Heart right ventricle (tissue), 16 donors: ENCODE measurements around the gene ASB5. TPM values are rescaled to one million over a fixed set of nuclear protein-coding genes. Genes with fewer than 3 reads are reported as not detected.

Experiments used
- ATAC-seq, 8 donors: fragments of 200-7000 bp; cut with Tn5 transposase; one replicate each; pipeline ENCODE4 v1.9.1; 2020; ENCODE audit warnings: mild to moderate bottlenecking in 8 of 8, moderate library complexity in 8 of 8, moderate number of reproducible peaks in 1 of 8
- DNase-seq, 2 donors: peaks; one replicate each; pipeline ENCODE4 v3.0.0-alpha.2; 2020
- H3K27ac ChIP-seq, 10 donors: fragments of 200-600 bp; sonication (generic) in 2 of 10; one replicate each; pipeline versions ENCODE4 v1.5.0 to v1.8.0; 2020 to 2022; ENCODE audit warnings: mild to moderate bottlenecking in 3 of 10
- H3K27me3 ChIP-seq, 7 donors: fragments of 200-600 bp; one replicate each; pipeline ENCODE4 v1.8.0; 2021 to 2022; ENCODE audit warnings: mild to moderate bottlenecking in 2 of 7
- H3K36me3 ChIP-seq, 9 donors: fragments of 200-600 bp; sonication (generic) in 1 of 9; one replicate each; pipeline versions ENCODE4 v1.5.0 to v1.8.0; 2020 to 2022; ENCODE audit warnings: mild to moderate bottlenecking in 2 of 9
- H3K4me1 ChIP-seq, 9 donors: fragments of 200-600 bp; sonication (generic) in 1 of 9; one replicate each; pipeline versions ENCODE4 v1.5.0 to v1.8.0; 2020 to 2022; ENCODE audit warnings: mild to moderate bottlenecking in 4 of 9
- H3K4me3 ChIP-seq, 10 donors: fragments of 200-600 bp; sonication (generic) in 2 of 10; one replicate each; pipeline versions ENCODE4 v1.5.0 to v1.8.0; 2020 to 2022; ENCODE audit warnings: mild to moderate bottlenecking in 7 of 10, moderate library complexity in 2 of 10
- H3K9me3 ChIP-seq, 11 donors: fragments of 200-600 bp in 10 of 11; sonication (generic) in 2 of 11; one replicate each; pipeline versions ENCODE4 v1.5.0 to v1.8.0; 2013 to 2022; ENCODE audit warnings: mild to moderate bottlenecking in 2 of 11, control low read depth in 1 of 11, moderate library complexity in 1 of 11
- CTCF ChIP-seq, 9 donors: fragments of 200-600 bp; sonication (generic) in 2 of 9; IDR thresholded peaks; one replicate each; pipeline versions ENCODE4 v1.5.0 to v1.8.0; 2021 to 2022; ENCODE audit warnings: antibody characterized with exemption in 9 of 9, mild to moderate bottlenecking in 5 of 9, moderate library complexity in 1 of 9
- WGBS, 2 donors: extraction: QIAGEN DNeasy Blood & Tissue Kit; methylation state at CpG; one replicate each; pipeline ENCODE4 v1.1.7; 2013; ENCODE audit warnings: inconsistent platforms in 1 of 2; 5-methylcytosine and 5-hydroxymethylcytosine counted together
- intact Hi-C, 10 donors: fragments of 100-400 bp; cut with DNase I; formaldehyde crosslinking; loops; one replicate each; pipeline versions ENCODE4 v1.11.1 to v1.14.2; 2022
- polyA plus RNA-seq, 2 donors: library from polyadenylated mRNA; stranded (reverse); fragments of 200-250 nt; gene quantifications; one replicate each; pipeline ENCODE4 v1.2.3, GENCODE V29; 2013
- total RNA-seq, 10 donors: library from RNA; stranded (reverse); fragmentation: NEBNext Ultra II Directional in 3 of 10; extraction: Animal tissue kit (Norgen Biotek cat#: 25700) in 3 of 10; gene quantifications; one replicate each; pipeline versions ENCODE4 v1.2.1 to v1.2.4, GENCODE V29; 2021 to 2023
- donor health status: Arrhythmogenic right ventricular cardiomyopathy.
- donor health status: ischemic (EF 13 %, LVEDD 7.1; RV severe dilation, severe dysfunction).
- donor health status: healthy with polysubstance abuse.
- donor health status: DM: no; HTN: yes; CAD: no.
- donor health status: DM: no; HTN: no; CAD: no.
- donor health status: ischemic (EF 25% LVEDD 6.9; RV normal size, moderate dysfunction).
- donor health status: ischemic (EF 25% LVEDD 5.7; RV mildly dilated, moderate dysfunction).
- donor health status: healthy.
- donor health status: DM: yes; HTN: yes; CAD: no.
- donor health status: Ischemic cardiomyopathy.
- donor health status: ischemic (EF 35%, LVEDD 5.7; RV mildly dilated, moderate dysfunction).
- donor health status: nonischemic (EF 11% LVEDD 7.7; RV severe dilation, severe dysfunction).
- donor health status: DM: yes; HTN: yes; CAD: no.
- donor health status: PGD.
- donor health status: ischemic (EF 29% LVEDD 5.4; RV normal size, mild dysfunction).
- donor health status: nonischemic (EF 23%, LVEDD 6.1; RV moderate dilation, normal function).

The ASB5 gene
- total and polyA plus RNA-seq, 12 donors = 0.95 to 6.5 (median 3.8) TPM

- Histone ChIP-seq H3K4me1 (no peaks in the 10 kb centered on the region), H3K9me3 (no peaks in the 10 kb centered on the region), H3K27me3 (no peaks in the 10 kb centered on the region), H3K4me3 (no peak overlapping the region), H3K36me3 (no peaks in the 10 kb centered on the region), H3K27ac (no peak overlapping the region)
- TF ChIP-seq CTCF (IDR thresholded peaks at IDR 0.05) = no peak
- no peak for DNase-seq
- intact Hi-C loops = no loop called here
- WGBS, 2 donors = 90 to 93% methylated on average over 3 of the region's 3 CpGs
- ATAC-seq = no peak
Measured at GRCh38 chr4:176258135-176258534, 10.9 kb downstream of the ASB5 start.

- WGBS, 2 donors = 52 to 61% methylated on average over 1 of the region's 1 CpG
- DNase-seq = no peak
- Histone ChIP-seq H3K4me3 (no peak overlapping the region), H3K36me3 (no peaks in the 10 kb centered on the region), H3K27ac (no peak overlapping the region), H3K4me1 (no peaks in the 10 kb centered on the region), H3K9me3 (no peaks in the 10 kb centered on the region), H3K27me3 (no peaks in the 10 kb centered on the region)
- no peak for TF ChIP-seq CTCF (IDR thresholded peaks at IDR 0.05)
- intact Hi-C loops = no loop called here
- no peak for ATAC-seq
Measured at GRCh38 chr4:176256921-176257320, 12.1 kb downstream of the ASB5 start.

GRCh38 chr4:176242764-176243347 lies 26.2 kb downstream of the ASB5 start:
- peaks cover 0 to 13% (median 6%) of the 10 kb centered on the region in 9 donors for H3K4me1 ChIP-seq
- H3K27ac ChIP-seq = no peak overlapping the region
- no peak for DNase-seq
- no peak for ATAC-seq
- no peak overlapping the region for H3K4me3 ChIP-seq
- intact Hi-C loops = no loop called here
- no peaks in the 10 kb centered on the region for H3K27me3 ChIP-seq
- no peaks in the 10 kb centered on the region for H3K9me3 ChIP-seq
- 94 to 96% methylated on average over 1 of the region's 1 CpG for WGBS, 2 donors
- TF ChIP-seq CTCF (IDR thresholded peaks at IDR 0.05) = no peak
- no peaks in the 10 kb centered on the region for H3K36me3 ChIP-seq

GRCh38 chr4:176241703-176242102 lies 27.3 kb downstream of the ASB5 start:
- TF ChIP-seq CTCF (IDR thresholded peaks at IDR 0.05) = no peak
- Histone ChIP-seq H3K27ac (no peak overlapping the region), H3K9me3 (no peaks in the 10 kb centered on the region), H3K27me3 (no peaks in the 10 kb centered on the region), H3K36me3 (no peaks in the 10 kb centered on the region), H3K4me1 (peaks cover 0 to 24% (median 11%) of the 10 kb centered on the region in 9 donors), H3K4me3 (no peak overlapping the region)
- WGBS, 2 donors = 92 to 93% methylated on average over 8 of the region's 8 CpGs
- ATAC-seq = no peak
- no peak for DNase-seq
- intact Hi-C loops = no loop called here
